NCI-H345 treated with DMSO at 0.1 percent for 48 hours (cell line): ENCODE data around the gene BCL2L13.

ENCODE experiments used
- DNase-seq: peaks from one replicate; lab custom pipeline; 2025; ENCODE audit not compliant: unreplicated experiment; lab: John Stamatoyannopoulos, UW

The BCL2L13 gene

GRCh38 chr22:17726006-17726927, 87.7 kb downstream of the BCL2L13 start:
- no peak for DNase-seq

DNA sequence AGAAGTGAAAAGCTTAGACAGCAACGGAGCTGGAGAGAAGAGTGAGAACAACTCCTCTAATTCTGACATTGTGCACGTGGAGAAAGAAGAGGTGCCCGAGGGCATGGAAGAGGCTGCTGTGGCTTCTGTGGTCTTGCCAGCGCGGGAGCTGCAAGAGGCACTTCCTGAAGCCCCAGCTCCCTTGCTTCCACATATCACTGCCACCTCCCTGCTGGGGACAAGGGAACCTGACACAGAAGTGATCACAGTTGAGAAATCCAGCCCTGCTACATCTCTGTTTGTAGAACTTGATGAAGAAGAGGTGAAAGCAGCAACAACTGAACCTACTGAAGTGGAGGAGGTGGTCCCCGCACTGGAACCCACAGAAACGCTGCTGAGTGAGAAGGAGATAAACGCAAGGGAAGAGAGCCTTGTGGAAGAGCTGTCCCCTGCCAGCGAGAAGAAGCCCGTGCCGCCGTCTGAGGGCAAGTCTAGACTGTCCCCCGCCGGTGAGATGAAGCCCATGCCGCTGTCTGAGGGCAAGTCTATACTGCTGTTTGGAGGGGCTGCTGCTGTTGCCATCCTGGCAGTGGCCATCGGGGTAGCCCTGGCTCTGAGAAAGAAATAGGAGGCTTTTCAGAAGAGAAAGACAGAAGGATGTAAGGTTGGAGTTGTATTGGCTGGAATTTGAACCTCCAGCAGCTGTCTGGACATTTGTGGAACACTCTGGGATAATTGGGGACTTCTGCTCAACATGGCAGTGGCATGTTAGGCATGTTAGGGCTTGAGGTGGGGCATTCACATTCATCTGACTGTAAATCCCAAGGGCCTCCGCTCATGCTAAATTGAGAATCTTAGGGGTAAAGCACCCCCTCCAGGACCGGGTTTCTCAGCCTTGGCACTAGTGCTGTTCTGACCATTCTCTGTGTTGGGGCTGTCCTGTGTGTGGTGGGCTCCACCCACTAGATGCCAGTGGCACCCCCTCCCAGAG, 88.7 kb downstream of the BCL2L13 start:
- no peak for DNase-seq

DNA sequence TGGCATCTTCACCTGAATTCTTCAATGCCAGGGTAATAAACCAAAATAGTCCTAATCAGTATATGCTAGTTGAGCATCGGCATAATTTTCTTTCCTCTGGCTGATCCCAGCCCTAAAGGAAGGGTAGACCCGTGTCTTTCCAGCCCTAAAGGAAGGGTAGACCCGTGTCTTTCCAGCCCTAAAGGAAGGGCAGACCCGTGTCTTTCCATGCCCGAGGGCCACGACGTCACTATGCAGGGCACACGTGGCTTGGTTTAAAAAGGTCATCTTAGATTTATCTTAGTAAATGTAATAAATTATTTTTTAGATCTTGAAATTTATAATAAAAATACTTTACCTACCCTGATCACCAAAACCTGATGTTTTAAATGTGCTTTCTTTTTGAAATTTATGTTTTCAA, 90.2 kb downstream of the BCL2L13 start:
- no peak for DNase-seq

DNA sequence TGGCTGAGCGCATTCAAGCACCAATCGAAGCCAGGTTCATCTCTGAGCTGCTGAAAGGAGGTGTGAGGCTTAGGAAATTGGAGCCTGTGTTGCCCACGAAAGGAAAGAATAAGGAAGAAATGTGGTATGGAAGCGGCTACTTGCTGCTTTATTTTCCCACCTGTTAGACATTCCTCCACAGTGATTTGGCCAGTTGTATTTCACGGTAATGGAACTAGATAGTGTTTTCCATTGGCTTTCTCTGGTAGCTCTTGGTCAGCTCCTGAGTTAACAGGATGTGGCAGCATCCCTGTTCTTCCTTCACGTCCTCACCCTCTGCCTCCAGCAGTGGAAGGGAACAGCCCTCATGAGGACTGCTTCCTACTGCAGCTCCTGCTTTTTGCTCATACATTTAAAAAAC, 91.0 kb downstream of the BCL2L13 start:
- no peak for DNase-seq

- DNase-seq = no peak
Measured at GRCh38 chr22:17732251-17732854, 93.8 kb downstream of the BCL2L13 start.

DNA sequence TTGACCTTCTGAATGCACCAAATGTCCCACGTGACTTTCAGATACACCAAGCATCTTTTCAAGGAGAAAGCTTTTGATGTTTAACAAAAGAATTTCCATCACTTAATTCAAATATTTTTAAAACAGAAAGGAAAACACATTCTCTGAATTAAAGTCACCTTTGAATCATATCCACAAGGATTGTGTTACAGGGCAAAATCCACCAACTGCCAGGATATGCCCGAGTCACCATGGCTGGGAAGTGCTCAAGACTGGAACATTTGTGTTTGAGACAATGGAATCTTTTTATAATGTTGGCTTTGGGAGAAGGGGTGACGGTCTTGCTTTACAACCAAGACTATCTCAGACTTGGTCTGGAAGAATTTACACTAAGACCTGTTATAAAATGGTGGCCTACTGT, 94.9 kb downstream of the BCL2L13 start:
- no peak for DNase-seq

GRCh38 chr22:17734187-17734586, 95.6 kb downstream of the BCL2L13 start:
- no peak for DNase-seq

GRCh38 chr22:17738386-17739128, 100.0 kb downstream of the BCL2L13 start:
- no peak for DNase-seq

- DNase-seq = no peak
Measured at GRCh38 chr22:17739196-17739975, 100.8 kb downstream of the BCL2L13 start.

DNA sequence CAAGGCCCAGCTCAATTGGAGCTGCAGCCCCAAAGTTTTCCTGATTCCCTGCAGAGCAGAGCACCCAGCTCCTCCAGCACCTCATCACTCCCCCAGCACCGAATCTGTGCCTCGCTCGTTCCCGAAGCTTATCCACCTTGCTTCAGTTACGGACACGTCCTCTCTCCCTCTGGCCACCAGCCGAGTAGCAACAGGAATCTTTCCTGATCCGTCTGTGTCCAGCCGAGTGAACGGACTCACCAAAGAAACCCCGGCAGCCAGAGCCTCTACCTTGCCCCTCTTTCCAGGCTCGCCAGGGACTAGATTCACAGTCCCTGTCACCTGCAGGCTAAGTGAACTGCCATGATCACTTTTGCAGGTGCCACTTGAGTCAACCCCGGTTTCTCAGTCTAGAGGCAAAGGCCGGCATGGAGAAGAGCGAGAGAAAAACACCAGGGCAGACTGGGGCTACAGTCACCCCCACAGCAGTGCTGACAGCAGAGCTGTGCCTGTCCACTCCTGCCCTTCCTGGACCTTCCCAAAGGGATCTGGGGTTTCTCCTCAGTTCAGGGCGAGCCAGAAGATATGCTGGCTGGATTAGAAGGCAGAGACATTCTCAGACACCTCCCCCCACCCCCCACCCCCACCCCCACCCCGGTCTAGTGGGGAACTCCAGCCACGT, 103.4 kb downstream of the BCL2L13 start:
- DNase-seq = no peak

DNA sequence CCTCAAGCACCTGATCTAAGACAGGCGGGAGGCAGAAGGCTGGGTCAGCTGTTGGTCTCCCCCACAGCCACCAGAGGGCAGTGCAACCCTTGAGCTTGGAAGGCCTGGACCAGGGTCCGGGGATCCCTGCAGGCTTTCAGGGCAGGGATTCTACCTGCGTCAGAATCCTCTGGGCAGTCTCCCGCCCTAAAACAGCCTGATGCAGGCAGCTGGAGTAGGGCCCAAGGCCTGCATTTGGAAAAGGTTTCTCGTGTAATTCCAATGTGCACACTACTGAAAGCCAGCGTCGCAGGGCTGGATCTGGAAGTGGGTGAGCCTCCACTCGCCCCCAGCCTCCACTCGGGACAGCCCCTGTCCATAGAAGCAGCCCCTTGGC, 104.0 kb downstream of the BCL2L13 start:
- peak; percentile 11 for DNase-seq

DNA sequence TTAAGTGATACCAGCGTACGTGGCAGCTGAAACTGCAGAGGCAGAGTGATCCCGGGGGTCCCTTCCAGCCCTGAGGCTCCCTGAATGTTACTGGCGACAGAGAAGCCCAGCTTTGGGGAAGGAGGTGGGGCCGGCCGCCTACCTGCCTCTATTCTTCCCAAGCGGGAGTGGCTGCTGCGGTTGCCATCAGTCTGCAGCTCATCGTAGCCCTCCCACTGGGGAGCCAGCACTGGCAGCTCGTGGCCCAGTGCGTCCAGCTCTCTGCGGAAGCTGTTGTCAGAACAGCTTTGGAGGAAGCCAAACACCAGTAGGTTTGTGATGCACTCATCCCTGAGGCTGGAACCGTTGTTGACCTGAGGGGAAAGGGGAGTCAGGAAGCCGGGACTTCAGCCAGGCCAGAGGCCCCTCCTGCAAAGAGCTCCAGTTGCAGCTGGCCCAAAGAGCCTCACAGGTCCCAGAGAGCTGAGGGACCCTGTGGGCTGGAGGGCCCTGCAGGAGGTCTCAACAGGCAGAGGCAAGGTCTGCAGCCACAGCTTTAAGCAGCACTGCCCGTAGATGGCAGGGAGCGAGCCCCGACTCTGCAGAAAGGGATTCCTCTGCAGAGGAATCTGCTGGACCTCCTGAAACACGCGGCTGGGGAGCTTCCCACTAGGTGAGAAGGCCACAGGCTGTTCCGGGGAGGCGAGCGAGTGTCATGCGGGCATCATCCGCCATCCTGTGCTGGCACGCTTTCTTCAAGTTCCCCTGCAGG, 105.3 kb downstream of the BCL2L13 start:
- DNase-seq = no peak

DNA sequence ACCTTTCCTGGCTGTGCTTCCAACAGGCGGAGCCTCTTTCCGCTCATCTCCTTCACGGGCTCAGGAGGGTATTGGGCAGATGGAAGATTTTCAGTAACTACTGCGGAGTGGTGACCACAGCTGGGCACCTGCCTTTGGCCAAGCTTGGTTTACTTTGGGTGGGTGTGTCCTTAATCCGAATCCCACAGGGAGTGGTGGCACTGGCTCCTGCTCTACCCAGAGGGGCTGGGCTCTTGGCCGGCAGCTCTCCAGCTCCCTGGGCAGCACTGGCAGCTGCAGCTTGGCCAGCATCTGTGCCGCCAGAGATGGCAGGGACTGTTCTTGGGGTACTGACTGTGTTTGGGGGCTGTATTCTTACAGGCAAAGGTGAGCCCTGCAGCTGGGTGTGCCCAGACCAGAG, 105.9 kb downstream of the BCL2L13 start:
- DNase-seq = no peak

DNA sequence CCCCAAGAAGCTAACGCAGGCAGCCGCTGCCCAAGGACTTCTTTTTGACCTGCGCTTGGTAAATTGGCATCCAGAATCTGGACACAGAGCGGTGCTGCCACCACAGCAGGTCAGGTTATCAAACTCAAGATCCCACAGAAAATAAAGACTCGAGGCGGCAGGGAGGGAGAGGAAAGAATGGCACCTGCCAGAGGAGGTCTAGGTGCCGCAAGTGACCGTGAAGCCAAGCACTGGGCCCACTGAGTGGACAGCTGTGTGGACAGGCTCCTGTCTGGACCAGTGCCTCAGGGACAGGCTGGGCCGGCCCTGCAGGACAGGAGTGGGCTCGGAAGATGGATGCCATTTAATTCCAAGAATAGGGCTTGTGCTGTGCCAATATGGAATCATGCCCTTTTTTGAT, 108.4 kb downstream of the BCL2L13 start:
- DNase-seq = no peak

DNA sequence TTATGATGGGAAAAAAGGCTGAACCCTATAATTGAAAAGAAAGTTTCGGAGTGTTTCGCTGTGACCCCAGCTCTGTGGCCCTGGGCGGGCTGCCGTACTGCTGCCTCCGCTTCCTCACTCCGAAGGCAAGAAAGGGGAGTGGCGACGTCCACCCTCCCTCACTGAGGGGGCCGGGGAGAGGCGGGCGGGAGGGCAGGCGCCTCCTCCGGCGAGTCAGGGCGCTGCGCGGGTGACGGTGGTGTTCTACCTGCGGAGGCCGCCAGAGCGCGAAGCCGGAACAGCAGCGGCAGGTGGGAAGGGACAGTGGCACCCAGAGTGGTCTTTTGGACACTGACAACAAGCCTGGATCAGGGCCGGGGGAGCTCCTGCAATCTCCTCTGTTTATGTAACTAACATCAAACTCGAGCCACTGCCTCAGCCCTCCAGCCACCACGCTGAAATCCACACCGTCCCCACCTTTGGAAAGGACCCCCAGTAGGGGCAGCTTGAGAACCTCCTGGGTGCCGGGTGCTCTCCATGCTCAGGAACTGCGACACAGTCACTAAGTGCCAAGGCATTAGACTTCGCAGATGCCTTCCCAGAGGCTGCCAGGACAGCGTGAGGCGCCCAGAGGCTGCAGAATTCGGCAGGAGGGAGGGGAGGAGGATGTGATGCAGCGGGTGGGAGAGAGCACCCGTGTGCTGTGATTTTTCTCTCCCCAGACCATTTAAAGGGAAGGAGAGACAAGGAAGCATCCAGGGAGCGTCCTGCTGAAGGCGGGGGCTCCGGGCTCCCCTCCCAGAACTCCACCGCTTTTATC, 110.2 kb downstream of the BCL2L13 start:
- DNase-seq = no peak

DNA sequence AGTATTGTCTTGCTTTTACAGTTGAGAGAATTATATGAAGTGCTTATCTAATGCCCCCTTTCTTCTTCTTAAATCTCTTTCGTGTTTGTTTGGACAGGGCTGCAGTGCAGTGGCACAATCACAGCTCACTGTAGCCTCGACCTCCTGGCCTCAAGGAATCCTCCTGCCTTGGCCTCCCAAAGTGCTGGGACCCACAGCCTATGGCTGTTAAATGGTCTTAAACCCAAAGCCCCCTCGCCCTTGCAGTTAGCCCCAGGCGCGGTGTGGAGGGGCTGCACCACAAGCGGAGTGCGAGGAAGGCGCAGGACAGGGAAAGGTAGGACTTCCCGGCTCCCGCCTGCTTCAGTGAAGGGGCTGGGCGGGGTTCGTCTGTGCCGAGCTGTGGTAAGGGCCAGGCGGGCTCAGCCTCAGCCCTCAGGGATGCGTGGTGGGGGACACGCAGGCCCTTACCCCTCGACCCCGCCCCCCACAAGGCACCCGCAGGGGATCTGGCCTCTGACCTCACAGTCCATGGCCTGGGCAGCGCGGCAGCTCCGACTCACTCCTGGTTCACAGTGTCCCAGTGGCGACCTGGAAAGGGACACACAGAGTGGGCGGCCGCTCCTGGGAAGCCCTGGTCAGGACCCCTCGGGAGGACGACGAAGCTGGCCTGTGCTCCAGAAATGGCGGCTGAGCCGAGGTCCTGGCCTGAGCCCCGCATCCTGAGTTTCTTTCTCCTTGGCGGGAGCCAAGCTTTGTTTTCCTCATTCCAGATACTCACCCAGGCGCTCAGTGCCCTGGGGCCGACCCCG, 111.2 kb downstream of the BCL2L13 start:
- no peak for DNase-seq

DNA sequence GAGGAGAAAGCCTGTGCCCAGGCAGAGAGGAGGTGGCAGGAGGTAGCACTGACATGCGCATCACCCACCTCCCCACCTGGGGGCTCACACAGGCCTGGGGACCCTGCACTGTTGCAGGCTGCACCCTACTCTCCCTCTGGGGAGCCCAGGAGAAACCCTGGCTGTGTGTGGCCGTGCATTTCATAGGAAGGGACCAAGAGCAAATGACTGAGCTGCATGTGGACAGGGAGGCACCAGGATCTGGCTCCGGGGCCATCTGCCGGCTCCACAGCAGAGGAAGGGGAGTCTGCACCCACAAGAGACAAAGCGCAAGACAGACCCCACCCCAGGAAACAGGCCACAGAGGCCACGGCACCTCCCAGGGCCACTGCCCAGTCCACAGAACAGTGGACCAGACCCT, 113.0 kb downstream of the BCL2L13 start:
- DNase-seq = no peak
